ENCODE results near the gene CD5L. TPM values are rescaled to one million over a fixed set of nuclear protein-coding genes. Genes with fewer than 3 reads are reported as not detected.

The CD5L gene
- polyA plus RNA-seq, 1 experiment, result not detected

DNA sequence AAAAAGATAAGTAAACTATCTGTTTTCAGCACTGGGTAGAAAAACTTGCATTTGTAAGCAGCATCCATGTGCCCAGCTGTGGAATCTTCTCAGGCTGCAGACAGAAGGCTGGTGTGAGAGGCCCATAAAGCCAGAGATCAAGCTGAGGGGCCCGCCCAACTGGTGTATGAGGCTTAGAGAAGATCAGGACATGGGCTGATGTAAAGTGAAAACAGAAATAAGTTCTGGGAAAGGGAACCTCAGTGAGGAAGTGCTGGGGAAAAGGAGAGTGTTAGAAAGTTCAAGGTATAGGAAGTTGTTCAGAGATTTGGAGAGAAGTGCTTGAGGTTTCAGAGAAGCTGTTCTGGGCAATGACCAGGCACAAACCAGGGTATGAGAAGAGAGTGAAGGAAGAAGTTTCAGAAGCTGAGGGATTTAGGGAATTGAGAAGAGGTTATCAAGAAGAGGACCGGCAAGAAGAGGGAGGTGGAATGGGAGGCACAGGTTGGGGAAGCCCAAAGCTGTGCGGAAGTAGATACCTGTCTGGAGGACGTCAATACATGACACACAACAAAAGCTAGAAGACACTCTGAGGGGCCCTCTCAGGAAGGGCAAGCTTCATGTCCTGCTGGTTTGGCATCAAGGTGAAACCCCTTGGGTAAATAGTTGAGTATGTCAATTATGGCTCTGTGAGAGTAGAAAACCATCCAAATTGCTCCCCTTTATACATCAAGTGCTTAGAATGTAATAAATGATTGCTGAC lies 2.7 kb upstream of the CD5L start:
- POLR2A ChIA-PET, result no interaction called here
- no peak overlapping the region for H3K4me3 ChIP-seq (ENCODE audit: low read depth, low read length)
- H3K27ac ChIP-seq (ENCODE audit: low read depth, low read length), result no peak overlapping the region
- H3K9me3 ChIP-seq (ENCODE audit: control insufficient read depth, insufficient read depth, low read length), result no peaks in the 10 kb centered on the region
- H3K27me3 ChIP-seq (ENCODE audit: control insufficient read depth, insufficient read depth, low read length), result peaks cover 2% of the 10 kb centered on the region
- CTCF ChIA-PET, result no interaction called here
- DNase-seq (ENCODE audit: low read depth, low spot score), result no peak
- TF ChIP-seq, protein P1, sequence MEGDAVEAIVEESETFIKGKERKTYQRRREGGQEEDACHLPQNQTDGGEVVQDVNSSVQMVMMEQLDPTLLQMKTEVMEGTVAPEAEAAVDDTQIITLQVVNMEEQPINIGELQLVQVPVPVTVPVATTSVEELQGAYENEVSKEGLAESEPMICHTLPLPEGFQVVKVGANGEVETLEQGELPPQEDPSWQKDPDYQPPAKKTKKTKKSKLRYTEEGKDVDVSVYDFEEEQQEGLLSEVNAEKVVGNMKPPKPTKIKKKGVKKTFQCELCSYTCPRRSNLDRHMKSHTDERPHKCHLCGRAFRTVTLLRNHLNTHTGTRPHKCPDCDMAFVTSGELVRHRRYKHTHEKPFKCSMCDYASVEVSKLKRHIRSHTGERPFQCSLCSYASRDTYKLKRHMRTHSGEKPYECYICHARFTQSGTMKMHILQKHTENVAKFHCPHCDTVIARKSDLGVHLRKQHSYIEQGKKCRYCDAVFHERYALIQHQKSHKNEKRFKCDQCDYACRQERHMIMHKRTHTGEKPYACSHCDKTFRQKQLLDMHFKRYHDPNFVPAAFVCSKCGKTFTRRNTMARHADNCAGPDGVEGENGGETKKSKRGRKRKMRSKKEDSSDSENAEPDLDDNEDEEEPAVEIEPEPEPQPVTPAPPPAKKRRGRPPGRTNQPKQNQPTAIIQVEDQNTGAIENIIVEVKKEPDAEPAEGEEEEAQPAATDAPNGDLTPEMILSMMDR (IDR thresholded peaks at IDR 0.05; ENCODE audit: low read depth, low read length), result no peak

DNA sequence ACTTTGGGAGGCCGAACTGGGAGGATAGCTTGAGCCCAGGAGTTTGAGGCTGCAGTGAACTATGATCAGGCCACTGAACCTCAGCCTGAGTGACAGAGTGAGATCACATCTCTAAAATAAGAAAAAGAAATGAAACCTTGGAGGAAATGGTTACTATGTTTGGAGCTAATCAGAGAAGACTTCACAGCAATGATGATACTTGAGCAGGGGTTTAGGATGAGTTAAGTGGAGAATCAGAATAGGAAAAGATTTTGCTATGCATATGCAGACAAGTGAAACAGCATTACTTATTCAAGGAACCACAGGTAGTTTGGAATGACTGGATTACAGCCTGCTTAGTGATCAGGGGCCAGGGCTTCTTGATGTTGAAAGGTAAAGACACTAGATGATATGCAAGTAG lies 1.3 kb upstream of the CD5L start:
- Histone ChIP-seq H3K9me3 (ENCODE audit: control insufficient read depth, insufficient read depth, low read length) (no peaks in the 10 kb centered on the region), H3K4me3 (ENCODE audit: low read depth, low read length) (no peak overlapping the region), H3K27ac (ENCODE audit: low read depth, low read length) (no peak overlapping the region), H3K27me3 (ENCODE audit: control insufficient read depth, insufficient read depth, low read length) (peaks cover 2% of the 10 kb centered on the region)
- TF ChIP-seq, protein P1 (IDR thresholded peaks at IDR 0.05; ENCODE audit: low read depth, low read length), result no peak
- no peak for DNase-seq (ENCODE audit: low read depth, low spot score)
- CTCF ChIA-PET, result no interaction called here
- POLR2A ChIA-PET, result no interaction called here

DNA sequence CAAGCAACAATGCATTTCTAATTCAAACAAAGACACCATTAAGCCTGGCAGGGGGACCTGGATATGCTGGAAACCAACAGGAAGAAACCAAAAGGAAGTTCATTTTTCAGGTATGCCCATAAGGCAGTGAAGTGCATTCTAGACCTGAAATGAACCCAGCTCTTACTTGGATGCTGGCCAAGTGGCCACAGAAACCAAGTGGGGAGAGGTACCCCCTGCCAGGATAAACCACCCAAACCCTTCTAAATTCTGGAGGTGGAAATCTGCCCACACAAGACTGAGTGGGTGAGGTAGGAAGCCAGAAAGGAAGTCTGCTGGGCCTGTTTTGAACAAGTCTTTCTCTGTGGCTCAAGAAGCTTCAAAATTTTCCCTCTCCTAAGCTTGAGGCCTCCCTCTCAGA lies 2.6 kb downstream of the CD5L start:
- TF ChIP-seq, protein P1 (IDR thresholded peaks at IDR 0.05; ENCODE audit: low read depth, low read length), result no peak
- no peaks in the 10 kb centered on the region for H3K9me3 ChIP-seq (ENCODE audit: control insufficient read depth, insufficient read depth, low read length)
- no peak for DNase-seq (ENCODE audit: low read depth, low spot score)
- peaks cover 2% of the 10 kb centered on the region for H3K27me3 ChIP-seq (ENCODE audit: control insufficient read depth, insufficient read depth, low read length)
- ChIA-PET POLR2A (no interaction called here), CTCF (no interaction called here)
- H3K4me3 ChIP-seq (ENCODE audit: low read depth, low read length), result no peak overlapping the region
- H3K27ac ChIP-seq (ENCODE audit: low read depth, low read length), result no peak overlapping the region

DNA sequence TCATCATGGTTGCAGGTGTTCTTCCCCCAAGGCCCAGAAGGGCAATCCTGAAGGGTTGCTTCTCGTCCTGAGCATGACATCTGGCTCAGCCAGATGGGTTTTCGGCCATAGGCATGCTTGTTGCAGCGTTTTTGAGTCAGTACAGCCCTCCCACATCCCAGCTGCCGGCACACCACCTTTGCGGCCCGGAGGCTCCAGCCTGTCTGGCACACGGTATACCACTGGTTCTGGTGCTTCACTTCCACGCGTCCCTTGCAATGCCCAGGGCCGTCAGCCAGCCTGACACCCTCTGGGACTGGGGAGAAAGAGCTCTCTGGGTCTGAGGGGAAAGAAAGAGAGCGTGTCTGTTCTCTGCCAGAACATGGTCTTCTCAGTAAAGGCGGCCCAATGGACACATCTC lies 7.2 kb downstream of the CD5L start:
- no peak overlapping the region for H3K27ac ChIP-seq (ENCODE audit: low read depth, low read length)
- no peaks in the 10 kb centered on the region for H3K9me3 ChIP-seq (ENCODE audit: control insufficient read depth, insufficient read depth, low read length)
- no peaks in the 10 kb centered on the region for H3K27me3 ChIP-seq (ENCODE audit: control insufficient read depth, insufficient read depth, low read length)
- no peak for DNase-seq (ENCODE audit: low read depth, low spot score)
- ChIA-PET POLR2A (no interaction called here), CTCF (no interaction called here)
- H3K4me3 ChIP-seq (ENCODE audit: low read depth, low read length), result no peak overlapping the region
- TF ChIP-seq, protein P1 (IDR thresholded peaks at IDR 0.05; ENCODE audit: low read depth, low read length), result no peak

DNA sequence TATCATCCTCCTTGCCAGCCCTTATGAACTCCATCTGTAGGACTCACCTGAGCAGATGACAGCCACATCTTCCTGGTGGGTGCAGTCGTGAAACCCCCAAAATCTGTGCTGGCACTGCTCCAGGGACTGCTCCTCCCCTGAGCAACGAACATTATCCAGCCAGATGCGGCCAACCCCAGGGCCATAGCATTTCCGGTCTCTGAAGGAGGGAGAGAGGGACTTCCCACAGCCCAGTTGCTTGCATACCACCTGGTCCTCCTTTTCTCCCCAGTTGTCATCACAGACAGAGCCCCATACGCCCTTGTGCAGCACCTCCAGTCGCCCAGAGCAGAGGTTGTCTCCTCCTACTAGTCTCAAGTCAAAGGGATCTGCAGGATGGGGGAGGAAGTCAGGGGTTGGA lies 8.5 kb downstream of the CD5L start:
- CTCF ChIA-PET, result no interaction called here
- TF ChIP-seq, protein P1 (IDR thresholded peaks at IDR 0.05; ENCODE audit: low read depth, low read length), result no peak

More for the DNA sequence above, 8.5 kb downstream of the CD5L start:
- POLR2A ChIA-PET, result no interaction called here
- Histone ChIP-seq H3K4me3 (ENCODE audit: low read depth, low read length) (no peak overlapping the region), H3K27me3 (ENCODE audit: control insufficient read depth, insufficient read depth, low read length) (no peaks in the 10 kb centered on the region), H3K9me3 (ENCODE audit: control insufficient read depth, insufficient read depth, low read length) (no peaks in the 10 kb centered on the region), H3K27ac (ENCODE audit: low read depth, low read length) (no peak overlapping the region)
- DNase-seq (ENCODE audit: low read depth, low spot score), result no peak
